Liver (tissue), 9 donors: ENCODE results near the gene FCHSD1. TPM values are rescaled to one million over a fixed set of nuclear protein-coding genes. Genes with fewer than 3 reads are reported as not detected.

Experiments used
- DNase-seq: peaks from one replicate; pipeline ENCODE4 v3.0.0-alpha.2; 2017; ENCODE audit warnings: low spot score
- H3K27ac ChIP-seq, 2 donors: one replicate each; pipeline ENCODE4 v1.7.0; 2013; ENCODE audit warnings: inconsistent platforms in 2 of 2, low read length in 2 of 2, control low read depth in 1 of 2, low read depth in 1 of 2, mild to moderate bottlenecking in 1 of 2
- H3K27me3 ChIP-seq, 4 donors: one replicate each; pipeline versions ENCODE4 v1.6.1 to v1.7.0; 2013; ENCODE audit warnings: low read length in 3 of 4, inconsistent platforms in 1 of 4, mild to moderate bottlenecking in 1 of 4, moderate library complexity in 1 of 4; ENCODE audit not compliant: control insufficient read depth in 4 of 4, insufficient read depth in 4 of 4
- H3K36me3 ChIP-seq, 4 donors: one replicate each; pipeline versions ENCODE4 v1.6.1 to v1.7.0; 2013; ENCODE audit warnings: low read length in 3 of 4, mild to moderate bottlenecking in 3 of 4, low read depth in 1 of 4, moderate library complexity in 1 of 4; ENCODE audit not compliant: control insufficient read depth in 4 of 4, insufficient read depth in 3 of 4
- H3K4me1 ChIP-seq, 4 donors: one replicate each; pipeline versions ENCODE4 v1.6.1 to v1.7.0; 2013; ENCODE audit warnings: low read length in 3 of 4, mild to moderate bottlenecking in 3 of 4, moderate library complexity in 1 of 4; ENCODE audit not compliant: control insufficient read depth in 4 of 4, insufficient read depth in 4 of 4
- H3K4me3 ChIP-seq, 3 donors: one replicate each; pipeline versions ENCODE4 v1.6.1 to v1.7.0; 2013; ENCODE audit warnings: low read length in 3 of 3, control low read depth in 1 of 3, low read depth in 1 of 3, mild to moderate bottlenecking in 1 of 3
- H3K9ac ChIP-seq, 2 donors: one replicate each; pipeline ENCODE4 v1.7.0; 2013; ENCODE audit warnings: low read length in 2 of 2, mild to moderate bottlenecking in 2 of 2, moderate library complexity in 2 of 2, control low read depth in 1 of 2, low read depth in 1 of 2
- H3K9me3 ChIP-seq, 4 donors: one replicate each; pipeline versions ENCODE4 v1.6.1 to v1.7.0; 2013; ENCODE audit warnings: low read length in 3 of 4; ENCODE audit not compliant: control insufficient read depth in 4 of 4
- ATF3 ChIP-seq: IDR thresholded peaks from 2 replicates; pipeline ENCODE4 v1.6.1; 2016; ENCODE audit warnings: antibody characterized with exemption
- CTCF ChIP-seq: fragments of 150-350 bp; IDR thresholded peaks from 2 replicates; pipeline ENCODE4 v1.5.1; 2017; ENCODE audit warnings: improper control_type of control experiment, low read depth, low read length; ENCODE audit not compliant: missing input control
- EGR1 ChIP-seq, 2 donors: IDR thresholded peaks; 2 replicates each; pipeline ENCODE4 v1.6.1; 2016 to 2018; ENCODE audit warnings: antibody characterized with exemption in 2 of 2, low read depth in 2 of 2
- FOXA1 ChIP-seq: IDR thresholded peaks from 2 replicates; pipeline ENCODE4 v1.6.1; 2016; ENCODE audit warnings: antibody characterized with exemption
- FOXA2 ChIP-seq: IDR thresholded peaks from 2 replicates; pipeline ENCODE4 v1.6.1; 2016; ENCODE audit warnings: antibody characterized with exemption
- GABPA ChIP-seq, 2 donors: IDR thresholded peaks in 1 of 2; conservative IDR thresholded peaks in 1 of 2; 2 replicates each; pipeline ENCODE4 v1.6.1; 2016; ENCODE audit warnings: antibody characterized with exemption in 2 of 2, mild to moderate bottlenecking in 1 of 2, moderate library complexity in 1 of 2
- HNF4G ChIP-seq: IDR thresholded peaks from 2 replicates; pipeline ENCODE4 v1.6.1; 2016; ENCODE audit warnings: antibody characterized with exemption
- JUND ChIP-seq, 2 donors: IDR thresholded peaks; 2 replicates each; pipeline ENCODE4 v1.6.1; 2016; ENCODE audit warnings: antibody characterized with exemption in 2 of 2
- NR2F2 ChIP-seq: IDR thresholded peaks from 2 replicates; pipeline ENCODE4 v1.6.1; 2016; ENCODE audit warnings: antibody characterized with exemption
- RAD21 ChIP-seq, 2 donors: IDR thresholded peaks; 2 replicates each; pipeline ENCODE4 v1.6.1; 2016; ENCODE audit warnings: antibody characterized with exemption in 2 of 2, mild to moderate bottlenecking in 2 of 2
- REST ChIP-seq: IDR thresholded peaks from 2 replicates; pipeline ENCODE4 v1.6.1; 2016; ENCODE audit warnings: antibody characterized with exemption, mild to moderate bottlenecking
- SP1 ChIP-seq: IDR thresholded peaks from 2 replicates; pipeline ENCODE4 v1.6.1; 2018; ENCODE audit warnings: antibody characterized with exemption, mild to moderate bottlenecking
- TAF1 ChIP-seq: conservative IDR thresholded peaks from 2 replicates; pipeline ENCODE4 v1.6.1; 2016; ENCODE audit warnings: antibody characterized with exemption, mild to moderate bottlenecking
- ZBTB33 ChIP-seq: IDR thresholded peaks from 2 replicates; pipeline ENCODE4 v1.6.1; 2016; ENCODE audit warnings: antibody characterized with exemption
- WGBS: extraction: QIAGEN DNeasy Blood & Tissue Kit; methylation state at CpG from one replicate; pipeline ENCODE4 v1.1.7; 2013; 5-methylcytosine and 5-hydroxymethylcytosine counted together
- polyA plus RNA-seq, 2 donors: library from polyadenylated mRNA; stranded (reverse) in 1 of 2; unstranded in 1 of 2; fragments of 200-250 nt in 1 of 2; fragments of >200 nt in 1 of 2; fragmentation: Nextera tagmentation in 1 of 2; extraction: Ambion mirVana in 1 of 2; gene quantifications; one replicate each; pipeline versions ENCODE4 v1.2.1 to v1.2.3, GENCODE V29; 2013 to 2015
- total RNA-seq, 2 donors: library from RNA; depleted of rRNA; stranded (reverse); fragments of >200 nt; gene quantifications; one replicate each; pipeline ENCODE4 v1.2.3, GENCODE V29; 2014
- donor health status: healthy.
- donor health status: healthy.
- donor health status: healthy.
- donor health status: healthy.
- donor health status: healthy.

FCHSD1 gene
- total and polyA plus RNA-seq, 4 donors: 1.3 to 6.4 (median 2.2) TPM

GRCh38 chr5:141655020-141655419, 3.8 kb upstream of the FCHSD1 start:
- H3K36me3 ChIP-seq: peaks cover 0 to 2% (median 0%) of the 10 kb centered on the region in 4 donors
- WGBS: 87% methylated on average over 7 of the region's 7 CpGs

More at GRCh38 chr5:141655020-141655419, 3.8 kb upstream of the FCHSD1 start:
- TF ChIP-seq ZBTB33: no peak
- TF ChIP-seq NR2F2: no peak
- no peak for TF ChIP-seq EGR1 (IDR thresholded peaks at IDR 0.05; ENCODE audit: low read depth in 2 of 2)
- TF ChIP-seq REST: no peak
- TF ChIP-seq FOXA2: no peak
- TF ChIP-seq HNF4G: no peak
- TF ChIP-seq SP1: no peak
- TF ChIP-seq CTCF: no peak
- TF ChIP-seq GABPA (IDR thresholded peaks at IDR 0.05 in 1 of 2, conservative IDR thresholded peaks at IDR 0.05 in 1 of 2): no peak
- no peak for TF ChIP-seq RAD21 (IDR thresholded peaks at IDR 0.05)
- TF ChIP-seq ATF3: no peak
- no peak for TF ChIP-seq TAF1
- no peak for TF ChIP-seq JUND (IDR thresholded peaks at IDR 0.05)
- TF ChIP-seq FOXA1: no peak
- Histone ChIP-seq H3K9ac (no peak overlapping the region), H3K27ac (no peak overlapping the region), H3K4me1 (peaks cover 0 to 4% (median 1%) of the 10 kb centered on the region in 4 donors), H3K4me3 (no peak overlapping the region), H3K9me3 (no peaks in the 10 kb centered on the region), H3K27me3 (no peaks in the 10 kb centered on the region)
- DNase-seq: no peak
